HuH-7.5 (cell line): Measurements from ENCODE around the gene IRAK1.
A peak's percentile ranks its signal among the peaks of the same experiment; 100 is the strongest.
"Not testable (repeated sequence)": the region's sequence is repeated elsewhere in the genome, so short reads cannot be mapped to it uniquely, and the experiment has no call there.

Experiments
- DNase-seq: peaks from one replicate; pipeline ENCODE4 v3.0.0; 2011; ENCODE audit warnings: low spot score

Gene IRAK1

GRCh38 chrX:153995504-153995903 is 24.2 kb downstream of the IRAK1 start:
- DNase-seq, result no peak

DNA sequence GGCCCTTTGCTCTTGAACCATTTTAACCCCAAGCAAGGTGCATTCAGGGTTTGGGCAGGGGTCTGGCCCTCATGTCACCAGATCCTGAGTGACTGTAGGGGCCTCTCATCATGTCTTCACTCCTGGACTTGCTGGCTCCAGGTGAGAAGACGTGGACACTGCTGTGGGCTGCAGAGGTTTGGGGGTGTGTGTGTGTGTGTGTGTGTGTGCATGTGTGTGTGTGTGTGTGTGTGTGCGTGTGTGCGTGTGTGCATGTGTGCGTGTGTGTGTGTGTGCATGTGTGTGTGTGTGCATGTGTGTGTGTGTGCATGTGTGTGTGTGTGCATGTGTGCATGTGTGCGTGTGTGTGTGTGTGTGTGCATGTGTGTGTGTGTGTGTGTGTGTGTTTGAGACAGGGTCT is 25.3 kb downstream of the IRAK1 start:
- DNase-seq, result not testable (repeated sequence)

DNA sequence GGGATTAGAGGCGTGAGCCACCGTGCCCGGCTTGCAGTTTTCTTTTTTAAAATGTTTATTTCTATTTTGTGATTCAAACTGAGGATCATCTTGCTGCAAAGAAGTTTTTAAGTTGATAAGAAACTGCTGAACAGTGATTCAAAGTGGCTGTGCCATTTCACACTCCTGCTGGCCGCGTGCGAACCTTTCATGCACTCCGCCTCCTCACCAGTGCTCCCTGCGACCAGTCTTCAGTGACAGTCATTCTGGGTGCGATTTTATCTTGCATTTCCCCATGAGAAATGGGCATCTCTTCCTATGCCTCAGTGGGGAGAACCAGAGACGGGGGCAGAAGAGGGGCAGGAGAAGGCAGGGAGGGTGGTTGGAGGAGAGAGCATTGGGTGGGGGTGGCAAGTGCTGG is 25.7 kb downstream of the IRAK1 start:
- DNase-seq, result no peak

DNA sequence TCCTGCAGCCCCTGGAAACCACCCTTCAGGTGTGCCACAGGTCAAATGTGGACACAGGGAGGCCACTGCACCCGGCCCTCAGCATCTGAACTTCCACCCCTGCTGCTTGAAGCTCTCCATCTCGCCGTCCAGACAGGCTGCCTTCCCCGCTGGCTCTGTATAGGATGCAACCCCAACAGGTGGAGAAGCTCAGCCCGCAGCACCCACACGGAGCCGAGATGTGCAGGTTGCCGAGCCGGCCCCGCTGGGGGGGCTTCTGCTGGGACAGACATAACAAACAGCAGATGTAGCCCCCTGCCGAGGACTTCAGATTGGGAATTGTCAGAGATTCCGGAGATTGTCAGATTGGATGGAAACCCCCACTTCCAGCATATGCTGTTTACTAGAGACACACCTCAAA is 26.6 kb downstream of the IRAK1 start:
- no peak for DNase-seq

- DNase-seq, result no peak
These were observed 27.5 kb downstream of the IRAK1 start for GRCh38 chrX:153992180-153992579.

GRCh38 chrX:153991013-153991580 is 28.6 kb downstream of the IRAK1 start:
- no peak for DNase-seq

- no peak for DNase-seq
These were observed 29.6 kb downstream of the IRAK1 start for GRCh38 chrX:153989973-153990655.

GRCh38 chrX:153988493-153988892 is 31.2 kb downstream of the IRAK1 start:
- DNase-seq, result no peak

DNA sequence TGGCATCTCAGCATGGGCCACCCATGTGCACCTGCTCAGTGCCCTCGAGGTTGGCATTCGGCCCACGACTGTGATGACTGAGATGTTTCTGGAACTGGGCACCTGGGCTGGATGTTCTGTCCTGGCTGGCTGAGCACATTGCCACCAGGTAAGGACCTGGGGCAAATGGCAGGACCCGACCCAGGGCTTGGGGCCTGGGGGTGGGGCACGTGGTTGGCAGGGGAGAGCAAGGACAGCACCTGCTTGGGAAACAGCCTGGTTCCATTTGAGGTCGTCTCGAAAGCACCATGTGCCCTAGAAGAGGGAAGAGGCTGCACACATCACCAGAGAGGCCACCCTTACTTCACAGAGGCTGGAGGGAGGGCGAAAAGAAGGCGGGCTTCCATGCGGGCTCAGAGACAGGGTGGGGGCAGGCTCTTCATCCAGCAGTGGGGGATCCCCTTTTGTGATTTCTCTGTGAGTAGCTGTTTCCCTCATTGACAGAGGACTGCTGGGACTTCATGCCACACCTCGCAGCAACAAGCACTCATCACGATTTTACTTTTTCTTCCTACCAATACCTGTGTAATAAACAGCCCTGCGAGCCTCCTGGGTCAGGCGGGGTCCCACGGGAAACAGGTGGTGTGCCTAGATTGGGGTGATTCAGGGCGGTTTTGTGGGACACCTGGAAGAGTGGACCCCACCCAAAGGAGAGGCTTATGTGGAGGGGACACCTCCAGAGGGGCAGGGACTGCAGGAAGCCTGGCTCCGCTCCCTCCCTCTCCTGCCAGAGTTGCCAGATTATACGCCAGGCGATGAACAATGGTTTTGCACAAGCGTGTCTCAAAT is 35.1 kb downstream of the IRAK1 start:
- DNase-seq, result no peak

- no peak for DNase-seq
These were observed 36.3 kb downstream of the IRAK1 start for GRCh38 chrX:153983321-153983801.

DNA sequence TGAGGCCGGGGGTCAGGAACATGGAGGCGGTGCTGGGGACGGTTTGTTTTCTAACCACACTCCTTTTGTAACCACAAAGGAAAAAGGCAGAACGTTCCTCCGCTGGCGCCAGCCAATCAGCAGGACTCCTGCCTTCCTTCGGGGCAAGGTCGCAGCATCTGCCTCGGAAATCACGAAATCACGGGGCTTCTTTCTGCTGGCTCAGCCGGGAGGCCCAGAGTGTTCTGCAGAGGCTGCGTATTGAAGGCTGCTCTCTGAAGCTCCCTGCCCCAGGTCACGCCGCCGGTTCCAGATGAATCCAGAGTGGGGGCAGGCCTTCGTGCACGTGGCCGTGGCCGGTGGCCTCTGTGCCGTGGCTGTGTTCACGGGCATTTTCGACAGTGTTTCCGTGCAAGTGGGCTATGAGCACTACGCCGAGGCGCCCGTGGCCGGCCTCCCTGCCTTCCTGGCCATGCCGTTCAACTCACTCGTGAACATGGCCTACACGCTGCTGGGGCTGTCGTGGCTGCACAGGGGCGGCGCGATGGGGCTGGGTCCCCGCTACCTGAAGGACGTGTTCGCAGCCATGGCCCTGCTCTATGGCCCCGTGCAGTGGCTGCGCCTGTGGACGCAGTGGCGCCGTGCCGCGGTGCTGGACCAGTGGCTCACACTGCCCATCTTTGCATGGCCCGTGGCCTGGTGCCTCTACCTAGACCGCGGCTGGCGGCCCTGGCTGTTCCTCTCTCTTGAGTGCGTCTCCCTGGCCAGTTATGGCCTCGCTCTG is 37.8 kb downstream of the IRAK1 start:
- DNase-seq, result no peak

DNA sequence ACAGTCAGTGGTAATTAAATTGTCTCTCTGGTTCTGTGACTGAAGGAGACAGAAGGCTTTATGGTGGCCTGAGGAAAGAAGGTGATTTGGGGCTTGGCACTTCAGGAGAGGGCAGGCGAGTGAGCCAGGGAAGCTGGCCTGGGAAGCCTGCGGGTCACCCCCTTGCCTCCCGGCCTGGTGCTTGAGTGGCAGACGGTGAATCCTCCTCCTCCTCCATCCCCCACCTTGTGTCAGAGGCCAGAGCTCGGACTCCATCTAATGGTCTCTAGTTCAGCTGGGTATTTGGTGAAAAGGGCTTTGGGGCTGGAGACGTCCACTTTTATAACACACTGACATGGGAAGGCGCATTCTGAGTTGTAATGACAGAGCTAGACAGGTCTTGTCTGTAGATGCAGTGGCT is 38.5 kb downstream of the IRAK1 start:
- no peak for DNase-seq

GRCh38 chrX:153980394-153980793 is 39.3 kb downstream of the IRAK1 start:
- not testable (repeated sequence) for DNase-seq

- DNase-seq, result no peak
These were observed 44.9 kb downstream of the IRAK1 start for GRCh38 chrX:153974726-153975286.

- DNase-seq, result no peak
These were observed 45.5 kb downstream of the IRAK1 start for GRCh38 chrX:153974003-153974725.

GRCh38 chrX:153973127-153974002 is 46.3 kb downstream of the IRAK1 start:
- no peak for DNase-seq

- DNase-seq, result peak; percentile 85
These were observed 47.2 kb downstream of the IRAK1 start, which contains the start of gene TMEM187 for GRCh38 chrX:153972368-153973126. Gene TMEM187, plus strand, starts transcription at chrX:153972754. Its CDS starts 9,309 bp downstream, at chrX:153982063.

GRCh38 chrX:153971450-153972367 is 48.0 kb downstream of the IRAK1 start, which contains the start of gene HCFC1:
Gene HCFC1, minus strand, starts transcription at chrX:153971818. Its CDS starts 978 bp downstream, at chrX:153970840.
- peak; percentile 68 for DNase-seq
